G401 (cell line): ENCODE measurements around the gene CACNA2D4. TPM values are rescaled to one million over a fixed set of nuclear protein-coding genes. Genes with fewer than 3 reads are reported as not detected.

ENCODE experiments used
- DNase-seq: peaks from one replicate; pipeline ENCODE4 v3.0.0-alpha.2; 2015; ENCODE audit warnings: low spot score
- in situ Hi-C: cut with HindIII; loops from 2 replicates; pipeline ENCODE4 v1.10.0; 2016; ENCODE audit warnings: low sequenced_read_pairs, mixed read lengths
- total RNA-seq: library from RNA; depleted of rRNA; stranded (reverse); fragments of >200 nt; shearing (Covaris generic); gene quantifications from 2 replicates; pipeline ENCODE4 v1.2.3, GENCODE V29; 2014

CACNA2D4 gene
- total RNA-seq, 1 experiment from 2014 or later, result not detected

- no peak for DNase-seq
- in situ Hi-C loops, result no loop called here
Measured at GRCh38 chr12:1878695-1879094, 39.8 kb downstream of the CACNA2D4 start.

- DNase-seq, result no peak
Measured at GRCh38 chr12:1878214-1878613, 40.2 kb downstream of the CACNA2D4 start.

GRCh38 chr12:1877169-1877878 is 41.1 kb downstream of the CACNA2D4 start:
- DNase-seq, result no peak
- in situ Hi-C loops, result no loop called here

More at GRCh38 chr12:1878214-1878613, 40.2 kb downstream of the CACNA2D4 start:
- in situ Hi-C loops, result no loop called here

DNA sequence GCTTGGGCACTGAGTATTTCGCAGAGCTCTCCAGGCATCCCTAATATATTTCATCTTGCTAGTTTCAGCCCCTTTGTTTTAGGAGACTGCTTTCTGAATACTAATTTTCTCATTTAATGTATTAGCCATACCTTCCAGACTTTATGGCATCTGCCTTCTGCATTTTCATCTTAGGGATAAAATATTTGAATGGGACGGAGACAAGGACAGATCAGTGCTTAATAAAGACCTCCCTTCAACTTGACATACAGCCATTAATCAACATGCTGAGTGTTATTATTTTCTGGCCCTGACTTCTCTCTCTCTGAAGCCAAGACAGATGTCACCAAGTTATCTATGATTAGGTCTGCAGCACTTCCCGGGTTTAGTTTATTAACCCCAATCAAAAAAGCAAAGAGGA is 42.4 kb downstream of the CACNA2D4 start:
- in situ Hi-C loops, result no loop called here
- no peak for DNase-seq

DNA sequence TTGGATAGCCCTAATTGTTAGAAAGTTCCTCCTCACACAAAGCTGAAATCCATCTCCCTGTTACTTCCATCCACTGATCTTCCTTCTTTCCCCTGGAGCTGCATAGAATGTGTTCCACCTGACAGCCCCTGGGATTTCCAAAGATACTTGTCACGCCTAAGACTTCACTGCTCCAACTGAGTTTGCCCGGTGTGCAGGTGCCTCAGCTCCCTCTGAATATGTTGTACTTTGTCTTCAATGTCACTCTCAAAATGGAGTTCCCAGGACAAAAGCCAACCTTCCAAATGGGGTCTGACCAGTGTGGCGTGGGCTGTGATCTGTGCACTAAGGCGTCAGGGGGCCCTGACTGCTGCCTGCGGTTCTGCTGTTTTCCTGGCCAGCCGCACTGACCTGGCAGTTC is 42.8 kb downstream of the CACNA2D4 start:
- DNase-seq, result no peak
- in situ Hi-C loops, result no loop called here

GRCh38 chr12:1873531-1874510 is 44.6 kb downstream of the CACNA2D4 start:
- no peak for DNase-seq
- in situ Hi-C loops, result no loop called here

DNA sequence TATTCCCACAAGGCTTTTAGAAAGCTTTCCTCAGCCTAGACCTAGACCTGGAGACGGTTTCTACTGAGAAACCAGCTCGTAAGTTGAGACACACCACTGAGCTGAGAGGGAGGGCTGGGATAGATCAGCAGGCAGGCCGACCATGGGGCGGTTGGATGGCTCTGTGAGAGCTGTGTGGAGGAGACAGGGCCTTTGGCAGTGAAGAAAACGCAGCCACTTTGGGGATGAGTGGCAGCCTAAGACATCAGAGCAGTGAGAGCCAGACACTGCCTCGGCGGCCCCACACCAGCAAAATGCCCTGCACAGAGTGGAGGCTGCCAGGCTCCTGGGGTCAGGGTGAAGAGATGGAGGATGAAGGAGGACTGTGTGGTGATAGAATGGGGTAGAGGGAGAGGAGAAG is 46.0 kb downstream of the CACNA2D4 start:
- no peak for DNase-seq
- in situ Hi-C loops, result no loop called here

GRCh38 chr12:1872001-1872400 is 46.5 kb downstream of the CACNA2D4 start:
- in situ Hi-C loops, result no loop called here
- no peak for DNase-seq

DNA sequence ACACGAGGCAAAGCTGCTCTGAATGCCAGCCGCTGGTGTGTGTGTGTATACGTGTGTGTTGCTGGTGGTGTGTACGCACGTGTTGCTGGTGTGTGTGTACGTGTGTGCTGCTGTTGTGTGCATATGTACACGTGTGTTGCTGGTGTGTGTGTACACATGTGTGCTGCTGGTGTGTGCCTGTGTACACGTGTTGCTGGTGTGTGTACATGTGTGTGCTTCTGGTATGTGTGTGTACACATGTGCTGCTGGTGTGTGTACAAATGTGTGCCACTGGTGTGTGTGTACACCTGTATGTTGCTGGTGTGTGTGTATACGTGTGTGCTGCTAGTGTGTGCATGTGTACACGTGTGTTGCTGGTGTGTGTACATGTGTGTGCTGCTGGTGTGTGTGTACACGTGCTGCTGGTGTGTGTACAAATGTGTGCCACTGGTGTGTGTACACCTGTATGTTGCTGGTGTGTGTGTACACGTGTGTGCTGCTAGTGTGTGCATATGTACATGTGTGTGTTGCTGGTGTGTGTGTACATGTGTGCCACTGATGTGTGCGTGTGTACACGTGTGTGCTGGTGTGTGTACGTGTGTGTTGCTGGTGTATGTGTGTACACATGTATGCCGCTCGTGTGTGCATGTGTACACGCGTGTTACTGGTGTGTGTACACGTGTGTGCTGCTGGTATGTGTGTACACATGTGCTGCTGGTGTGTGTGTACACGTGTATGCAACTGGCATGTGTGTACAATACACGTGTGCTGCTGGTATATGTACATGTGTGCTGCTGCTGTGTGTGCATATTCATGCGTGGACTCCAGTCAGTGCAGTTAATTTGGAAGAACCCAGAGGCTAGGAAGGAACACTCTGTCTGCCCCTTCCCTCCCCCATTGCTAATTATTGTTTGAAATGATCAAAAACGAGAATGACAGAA is 47.2 kb downstream of the CACNA2D4 start:
- in situ Hi-C loops, result no loop called here
- no peak for DNase-seq

GRCh38 chr12:1870086-1870485 is 48.4 kb downstream of the CACNA2D4 start:
- in situ Hi-C loops, result no loop called here
- no peak for DNase-seq

- in situ Hi-C loops, result no loop called here
- DNase-seq, result no peak
Measured at GRCh38 chr12:1869145-1869544, 49.3 kb downstream of the CACNA2D4 start.

GRCh38 chr12:1865284-1865866 is 53.1 kb downstream of the CACNA2D4 start:
- in situ Hi-C loops, result no loop called here
- no peak for DNase-seq

DNA sequence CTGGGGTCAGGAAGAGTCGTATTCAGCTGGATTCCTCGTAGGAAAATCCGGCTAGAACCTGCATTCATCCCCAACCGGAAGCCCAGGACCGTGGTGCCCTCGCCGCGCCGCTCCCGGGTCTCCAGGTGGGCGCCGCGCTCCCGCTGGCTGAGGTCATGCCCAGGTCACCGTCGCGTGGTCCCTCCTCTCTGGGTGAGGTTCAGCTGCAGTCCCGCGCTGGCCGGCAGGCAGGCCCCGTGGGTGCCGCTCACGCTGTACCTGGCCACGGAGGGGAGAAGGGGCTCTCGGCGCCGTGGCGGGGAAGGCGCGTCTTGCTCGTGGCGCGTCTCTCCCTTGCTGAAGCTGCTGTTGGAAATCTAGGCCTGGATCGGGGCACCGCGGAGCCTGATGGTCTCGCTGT is 53.6 kb downstream of the CACNA2D4 start:
- no peak for DNase-seq
- in situ Hi-C loops, result no loop called here

DNA sequence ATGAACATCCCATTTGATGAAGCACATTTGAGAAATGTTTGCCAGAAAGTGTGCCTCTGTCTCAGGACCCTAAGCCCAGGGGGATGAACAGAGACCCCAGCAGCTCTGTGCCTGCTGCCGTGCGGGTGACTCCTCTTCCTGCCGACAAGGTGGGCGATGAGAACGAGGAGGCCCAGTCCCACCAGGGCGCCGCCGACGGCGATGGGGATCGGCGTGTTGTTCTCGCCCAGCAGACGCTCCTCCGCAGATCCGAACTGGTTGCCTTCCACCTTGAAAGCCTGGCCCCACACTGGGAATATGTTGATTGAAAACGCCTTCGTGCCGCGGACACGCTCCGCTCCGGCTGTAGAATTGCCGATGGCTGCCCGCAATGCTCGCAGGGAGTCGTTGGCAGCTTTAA is 54.0 kb downstream of the CACNA2D4 start:
- no peak for DNase-seq
- in situ Hi-C loops, result no loop called here

DNA sequence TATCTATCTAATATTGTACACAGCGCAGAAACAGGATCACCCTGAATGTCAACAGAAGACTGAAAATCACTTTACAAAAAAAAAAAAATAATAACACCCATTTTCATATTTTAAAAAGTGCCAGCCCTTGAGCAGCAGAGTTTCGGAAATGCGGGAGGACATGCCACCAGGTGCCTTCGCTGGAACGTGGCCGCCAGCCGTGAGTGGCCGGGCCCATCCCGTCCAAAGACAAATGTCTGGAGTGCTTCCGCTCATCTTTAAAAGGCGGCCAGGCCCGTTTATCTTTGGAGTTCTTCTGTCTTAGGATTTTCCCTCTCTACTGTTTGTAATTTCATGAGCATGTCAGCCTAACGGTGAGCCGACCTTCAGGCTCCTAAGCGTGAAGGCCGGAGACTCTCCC is 54.6 kb downstream of the CACNA2D4 start:
- in situ Hi-C loops, result no loop called here
- no peak for DNase-seq

DNA sequence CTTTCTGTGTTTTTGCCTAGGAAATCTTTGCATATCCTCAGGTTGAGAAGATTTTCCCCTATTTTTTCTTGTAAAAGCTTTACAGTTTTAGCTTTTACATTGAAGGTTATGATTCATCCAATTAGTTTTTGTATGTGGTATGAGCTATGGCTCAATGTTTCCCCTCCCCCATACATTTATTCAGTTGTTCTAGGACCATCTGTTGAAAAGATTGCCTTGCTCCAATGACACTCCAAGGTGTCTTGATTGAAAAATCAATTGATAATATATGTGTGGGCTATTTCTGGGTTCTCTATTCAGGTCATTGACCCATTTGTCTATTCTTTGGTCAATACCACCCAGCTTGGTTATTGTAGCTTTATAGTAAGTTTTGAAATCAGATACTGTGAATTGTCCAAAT is 55.5 kb downstream of the CACNA2D4 start:
- DNase-seq, result no peak
- in situ Hi-C loops, result no loop called here

- in situ Hi-C loops, result no loop called here
- no peak for DNase-seq
Measured at GRCh38 chr12:1859643-1860042, 58.8 kb downstream of the CACNA2D4 start.

DNA sequence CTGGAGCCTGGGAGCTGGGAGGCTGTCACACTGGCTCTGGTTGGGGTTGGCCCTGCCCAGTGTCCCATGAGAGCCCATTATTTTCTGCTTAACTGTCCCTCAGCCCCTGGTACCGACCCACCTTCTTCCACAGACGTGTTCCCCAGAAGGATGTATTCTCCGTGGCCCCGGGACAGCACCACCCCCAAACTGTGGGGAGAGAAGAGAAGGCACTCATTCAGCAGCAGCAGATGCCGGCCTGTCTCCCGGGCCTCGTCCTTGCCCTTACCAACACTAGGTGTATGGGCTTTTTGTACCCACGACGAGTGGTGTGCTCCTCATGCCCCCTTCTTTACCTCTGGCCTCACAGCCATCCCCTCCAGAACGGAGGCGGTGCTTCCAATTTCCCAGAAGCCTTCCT is 60.0 kb downstream of the CACNA2D4 start:
- in situ Hi-C loops, result no loop called here
- DNase-seq, result no peak

GRCh38 chr12:1857821-1858220 is 60.6 kb downstream of the CACNA2D4 start:
- in situ Hi-C loops, result no loop called here
- no peak for DNase-seq
